Endothelial cell of umbilical vein (primary cell): ENCODE data around the gene EDEM1. TPM values are rescaled to one million over a fixed set of nuclear protein-coding genes. Genes with fewer than 3 reads are reported as not detected.

ENCODE experiments used
- BruUV-seq: library from RNA; stranded (reverse); fragments of 400-500 nt; replicated peaks from 2 replicates; lab custom pipeline; 2021; lab: Mats Ljungman, UMichigan
- CTCF ChIA-PET: fragments of 300-600, 350-600 bp; sonication (Branson Sonifier 250); formaldehyde crosslinking; loops from one replicate; lab custom pipeline; 2021; ENCODE audit warnings: antibody characterized with exemption, inconsistent platforms; lab: Charles Lee
- POLR2A ChIA-PET: fragments of 300-600, 350-600 bp; sonication (Branson Sonifier 250); formaldehyde crosslinking; loops from one replicate; lab custom pipeline; 2021; ENCODE audit warnings: antibody characterized with exemption, inconsistent platforms; lab: Charles Lee
- DNase-seq: peaks from one replicate; pipeline ENCODE4 v3.0.0-alpha.2; 2011; ENCODE audit warnings: low read depth, low spot score
- FAIRE-seq: peaks from 2 replicates; lab custom pipeline; 2011; peaks lifted over from hg19 to GRCh38; lab: Jason Lieb, UNC
- H2AFZ ChIP-seq: 2 replicates; pipeline ENCODE4 v1.6.0; 2012; ENCODE audit warnings: low read depth, low read length, control low read depth, inconsistent platforms
- H3K27ac ChIP-seq: 2 replicates; pipeline ENCODE4 v1.5.1; 2011; ENCODE audit warnings: low read depth, mild to moderate bottlenecking, control low read depth, low read length, moderate library complexity; ENCODE audit not compliant: insufficient read depth
- H3K27me3 ChIP-seq, 2 experiments: 2 replicates each; pipeline versions ENCODE4 v1.6.0 to v1.6.1; 2011; ENCODE audit warnings: low read length in 2 of 2, mixed read lengths in 1 of 2; ENCODE audit not compliant: control insufficient read depth in 2 of 2, insufficient read depth in 2 of 2
- H3K36me3 ChIP-seq, 2 experiments: 2 replicates in 1 of 2; 3 replicates in 1 of 2; pipeline ENCODE4 v1.5.1; 2011; ENCODE audit warnings: low read length in 2 of 2, mild to moderate bottlenecking in 1 of 2, moderate library complexity in 1 of 2; ENCODE audit not compliant: control insufficient read depth in 2 of 2, insufficient read depth in 2 of 2; ENCODE audit errors: extremely low read depth in 1 of 2
- H3K4me1 ChIP-seq: 3 replicates; pipeline ENCODE4 v1.5.1; 2011; ENCODE audit warnings: mild to moderate bottlenecking, low read length; ENCODE audit not compliant: control insufficient read depth, insufficient read depth; ENCODE audit errors: extremely low read depth
- H3K4me2 ChIP-seq: 2 replicates; pipeline ENCODE4 v1.6.1; 2011; ENCODE audit warnings: low read length, control low read depth, mixed read lengths; ENCODE audit not compliant: insufficient read depth
- H3K4me3 ChIP-seq, 3 experiments: fragments of 200-600 bp in 1 of 3; sonication (generic), shearing (Covaris generic) in 1 of 3; replicated peaks in 1 of 3; 2 replicates each; pipeline ENCODE4 v1.5.1; 2011 to 2016; ENCODE audit warnings: control low read depth in 3 of 3, low read length in 3 of 3, mild to moderate bottlenecking in 2 of 3, inconsistent platforms in 1 of 3, low read depth in 1 of 3, moderate library complexity in 1 of 3; ENCODE audit not compliant: insufficient read depth in 1 of 3
- H3K79me2 ChIP-seq: 2 replicates; pipeline ENCODE4 v1.6.0; 2012; ENCODE audit warnings: low read length, inconsistent platforms; ENCODE audit not compliant: control insufficient read depth, insufficient read depth
- H3K9ac ChIP-seq: replicated peaks from 2 replicates; pipeline ENCODE3; 2011; ENCODE audit warnings: low read length, control low read depth; ENCODE audit not compliant: insufficient read depth; ENCODE audit errors: extremely low read depth
- H3K9me1 ChIP-seq: replicated peaks from 3 replicates; pipeline ENCODE4 v1.6.0; 2011; ENCODE audit warnings: mild to moderate bottlenecking, low read length; ENCODE audit not compliant: control insufficient read depth, insufficient read depth; ENCODE audit errors: extremely low read depth
- H3K9me3 ChIP-seq: replicated peaks from 2 replicates; pipeline ENCODE4 v1.5.1; 2012; ENCODE audit warnings: low read length, inconsistent platforms; ENCODE audit not compliant: control insufficient read depth, insufficient read depth
- H4K20me1 ChIP-seq: replicated peaks from 2 replicates; pipeline ENCODE3; 2011; ENCODE audit warnings: mild to moderate bottlenecking, low read length; ENCODE audit not compliant: control insufficient read depth, insufficient read depth; ENCODE audit errors: extremely low read depth
- CTCF ChIP-seq, 2 donors: IDR thresholded peaks; 1 replicate in 1 of 2; 2 replicates in 1 of 2; pipeline ENCODE4 v1.5.1; 2011; ENCODE audit warnings: low read length in 2 of 2, mild to moderate bottlenecking in 2 of 2, moderate library complexity in 2 of 2, control low read depth in 1 of 2, inconsistent platforms in 1 of 2, low read depth in 1 of 2; ENCODE audit not compliant: insufficient read depth in 1 of 2; ENCODE audit errors: extremely low read depth in 1 of 2
- EZH2 ChIP-seq: IDR thresholded peaks from 2 replicates; pipeline ENCODE4 v1.6.1; 2012; ENCODE audit warnings: borderline replicate concordance, low read depth, mild to moderate bottlenecking, moderate library complexity, low read length, inconsistent platforms; ENCODE audit not compliant: severe bottlenecking
- FOS ChIP-seq: IDR thresholded peaks from 2 replicates; pipeline ENCODE4 v1.6.1; 2011; ENCODE audit warnings: mild to moderate bottlenecking, low read length, moderate library complexity, borderline replicate concordance; ENCODE audit not compliant: insufficient read depth
- GATA2 ChIP-seq: IDR thresholded peaks from 2 replicates; pipeline ENCODE4 v1.7.0; 2011; ENCODE audit warnings: low read depth, mild to moderate bottlenecking, moderate library complexity, mixed read lengths, low read length; ENCODE audit not compliant: insufficient read length, insufficient read depth
- JUN ChIP-seq: IDR thresholded peaks from 2 replicates; pipeline ENCODE4 v1.6.1; 2011; ENCODE audit warnings: borderline replicate concordance, low read depth; ENCODE audit not compliant: insufficient read length, insufficient read depth
- MAX ChIP-seq: IDR thresholded peaks from 2 replicates; pipeline ENCODE4 v1.6.1; 2011; ENCODE audit not compliant: insufficient read depth, insufficient read length
- MYC ChIP-seq: IDR thresholded peaks from one replicate; pipeline ENCODE4 v1.6.1; 2011; ENCODE audit warnings: mild to moderate bottlenecking, low read depth, low read length
- POLR2A ChIP-seq: IDR thresholded peaks from 2 replicates; pipeline ENCODE4 v1.6.1; 2012; ENCODE audit warnings: low read depth, mild to moderate bottlenecking, control low read depth, low read length
- POLR2AphosphoS5 ChIP-seq: IDR thresholded peaks from 2 replicates; pipeline ENCODE4 v1.6.1; 2012; ENCODE audit warnings: low read depth, mild to moderate bottlenecking, control low read depth, low read length, moderate library complexity; ENCODE audit not compliant: insufficient read depth
- dilution Hi-C: fragments of 300-500 bp; cut with MboI; formaldehyde crosslinking; loops from one replicate; pipeline ENCODE4 v1.15.0; 2019; ENCODE audit warnings: low sequenced_read_pairs; ENCODE audit not compliant: extremely low pct_ligation_motif_present
- intact Hi-C: fragments of 100-400 bp; cut with micrococcal nuclease; formaldehyde crosslinking; loops from one replicate; pipeline ENCODE4 v1.10.0; 2022
- polyA plus RNA-seq, 4 experiments: library from polyadenylated mRNA; depleted of rRNA in 3 of 4; stranded (reverse) in 3 of 4; unstranded in 1 of 4; fragments of >200 nt; gene quantifications; 2 replicates each; pipeline versions ENCODE4 v1.2.1 to v1.2.3, GENCODE V29; 2011 to 2012; ENCODE audit warnings: missing spikeins in 1 of 4
- total RNA-seq: library from RNA; stranded (reverse); gene quantifications from 2 replicates; pipeline ENCODE4 v1.2.3, GENCODE V29; 2021

EDEM1 gene
- total and polyA plus RNA-seq, 2 donors (not counting 3 experiments of a cell fraction or from before 2014, with no cell fraction given), result 19.4 to 61.1 TPM

- no peaks in the 10 kb centered on the region for H3K9me1 ChIP-seq
- H3K9ac ChIP-seq, result no peak overlapping the region
- BruUV-seq, result no TSS peak
- no peak overlapping the region for H3K4me2 ChIP-seq
- ChIA-PET POLR2A (no interaction called here), CTCF (interaction anchor here (0.6 to 1.6 kb wide), 3 partner anchors 12 to 23 kb away, joined by 3 to 4 read pairs (median 3); no protein-coding TSS in a partner anchor)
- H3K4me3 ChIP-seq, result no peak overlapping the region
- H3K27ac ChIP-seq, result no peak overlapping the region
- no peak for DNase-seq
- TF ChIP-seq POLR2AphosphoS5 (no peak), MYC (no peak), GATA2 (no peak), FOS (no peak), POLR2A (no peak), JUN (no peak), EZH2 (no peak), MAX (no peak), CTCF (IDR thresholded peaks at IDR 0.05; ENCODE audit: extremely low read depth in 1 of 2, insufficient read depth in 1 of 2, low read depth in 1 of 2, low read length in 2 of 2) (no peak)
- no peaks in the 10 kb centered on the region for H3K36me3 ChIP-seq
- no peak overlapping the region for H2AFZ ChIP-seq
- intact Hi-C loops (no loop called here), dilution Hi-C loops (no loop called here)
- H3K9me3 ChIP-seq, result no peaks in the 10 kb centered on the region
- H3K27me3 ChIP-seq, result no peaks in the 10 kb centered on the region
- no peak for FAIRE-seq
- H4K20me1 ChIP-seq, result peaks cover 12% of the 10 kb centered on the region
- H3K79me2 ChIP-seq, result peaks cover 90% of the 10 kb centered on the region
- H3K4me1 ChIP-seq, result peaks cover 8% of the 10 kb centered on the region
These were observed 27.2 kb upstream of the EDEM1 start for GRCh38 chr3:5160321-5160720.
